ENCODE measurements around the gene NUTF2. TPM values are rescaled to one million over a fixed set of nuclear protein-coding genes. Genes with fewer than 3 reads are reported as not detected.
A peak's percentile ranks its signal among the peaks of the same experiment; 100 is the strongest.

NUTF2 gene
- polyA plus RNA-seq, 3 donors, result 64.2 to 104 (median 90.3) TPM

DNA sequence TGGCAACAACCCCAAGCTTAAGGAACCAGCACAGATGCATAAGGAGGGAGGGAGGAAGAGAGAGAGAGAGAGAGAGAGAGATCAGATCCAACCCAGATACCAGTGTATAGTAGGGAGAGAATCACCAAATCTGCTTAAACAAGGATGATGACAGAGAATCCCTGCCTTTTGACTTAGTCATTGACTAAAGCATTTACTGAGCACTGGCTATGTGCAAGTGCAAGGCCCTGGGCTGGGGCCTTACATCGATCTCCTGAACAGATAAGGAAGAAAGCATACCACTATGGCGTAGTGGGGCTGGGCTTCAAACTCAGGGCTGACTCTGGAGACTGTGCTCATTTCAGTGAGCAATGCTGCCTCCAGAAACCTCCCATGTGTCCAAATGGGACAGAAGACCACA, 24.2 kb upstream of the NUTF2 start:
- H3K27me3 ChIP-seq (ENCODE audit: control insufficient read depth in 2 of 2, insufficient read depth in 2 of 2, low read length in 2 of 2), result no peaks in the 10 kb centered on the region
- TF ChIP-seq, protein P1, sequence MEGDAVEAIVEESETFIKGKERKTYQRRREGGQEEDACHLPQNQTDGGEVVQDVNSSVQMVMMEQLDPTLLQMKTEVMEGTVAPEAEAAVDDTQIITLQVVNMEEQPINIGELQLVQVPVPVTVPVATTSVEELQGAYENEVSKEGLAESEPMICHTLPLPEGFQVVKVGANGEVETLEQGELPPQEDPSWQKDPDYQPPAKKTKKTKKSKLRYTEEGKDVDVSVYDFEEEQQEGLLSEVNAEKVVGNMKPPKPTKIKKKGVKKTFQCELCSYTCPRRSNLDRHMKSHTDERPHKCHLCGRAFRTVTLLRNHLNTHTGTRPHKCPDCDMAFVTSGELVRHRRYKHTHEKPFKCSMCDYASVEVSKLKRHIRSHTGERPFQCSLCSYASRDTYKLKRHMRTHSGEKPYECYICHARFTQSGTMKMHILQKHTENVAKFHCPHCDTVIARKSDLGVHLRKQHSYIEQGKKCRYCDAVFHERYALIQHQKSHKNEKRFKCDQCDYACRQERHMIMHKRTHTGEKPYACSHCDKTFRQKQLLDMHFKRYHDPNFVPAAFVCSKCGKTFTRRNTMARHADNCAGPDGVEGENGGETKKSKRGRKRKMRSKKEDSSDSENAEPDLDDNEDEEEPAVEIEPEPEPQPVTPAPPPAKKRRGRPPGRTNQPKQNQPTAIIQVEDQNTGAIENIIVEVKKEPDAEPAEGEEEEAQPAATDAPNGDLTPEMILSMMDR (IDR thresholded peaks at IDR 0.05), result no peak
- 100% methylated on average over 2 of the region's 2 CpGs for WGBS (ENCODE audit: insufficient coverage)
- DNase-seq, result no peak
- no peak overlapping the region for H2AFZ ChIP-seq (ENCODE audit: insufficient read depth, low read depth, low read length, poor library complexity, severe bottlenecking)
- no peak overlapping the region for H3K9ac ChIP-seq (ENCODE audit: insufficient read depth, low read length, poor library complexity, severe bottlenecking)
- Mint-ChIP-seq H3K4me3 (no peak overlapping the region), H3K27ac (no peak overlapping the region), H3K4me1 (no peaks in the 10 kb centered on the region), H3K9me3 (no peaks in the 10 kb centered on the region), H3K27me3 (ENCODE audit: low read depth in 3 of 3) (peaks cover 0 to 2% (median 0%) of the 10 kb centered on the region in 3 donors), H3K36me3 (peaks cover 4 to 13% of the 10 kb centered on the region in 2 donors)
- no peak overlapping the region for H3K4me2 ChIP-seq (replicated peaks; ENCODE audit: extremely low read depth, low read length, poor library complexity, severe bottlenecking)
- peaks cover 8 to 17% of the 10 kb centered on the region in 2 donors for H3K36me3 ChIP-seq (replicated peaks in 1 of 2; ENCODE audit: control insufficient read depth in 1 of 2, insufficient read depth in 2 of 2, low read length in 2 of 2)
- no peaks in the 10 kb centered on the region for H3K9me3 ChIP-seq (replicated peaks in 1 of 2; ENCODE audit: control insufficient read depth in 1 of 2, insufficient read depth in 1 of 2, low read length in 2 of 2)
- no peak overlapping the region for H3K4me3 ChIP-seq (replicated peaks in 1 of 3; ENCODE audit: low read depth in 2 of 3, low read length in 3 of 3)
- H3K79me2 ChIP-seq (ENCODE audit: insufficient read depth, low read length), result no peaks in the 10 kb centered on the region
- no peaks in the 10 kb centered on the region for H3K4me1 ChIP-seq (ENCODE audit: control insufficient read depth in 1 of 2, insufficient read depth in 2 of 2, low read length in 2 of 2)
- intact Hi-C loops (cut with micrococcal nuclease), result loop anchor here in 1 of 2 donors (10.0 kb wide), 1 partner anchor 242 kb away; no protein-coding TSS in a partner anchor
- H4K20me1 ChIP-seq (ENCODE audit: insufficient read depth, low read length), result no peaks in the 10 kb centered on the region
- H3K27ac ChIP-seq (ENCODE audit: low read depth in 1 of 2, low read length in 2 of 2), result no peak overlapping the region

DNA sequence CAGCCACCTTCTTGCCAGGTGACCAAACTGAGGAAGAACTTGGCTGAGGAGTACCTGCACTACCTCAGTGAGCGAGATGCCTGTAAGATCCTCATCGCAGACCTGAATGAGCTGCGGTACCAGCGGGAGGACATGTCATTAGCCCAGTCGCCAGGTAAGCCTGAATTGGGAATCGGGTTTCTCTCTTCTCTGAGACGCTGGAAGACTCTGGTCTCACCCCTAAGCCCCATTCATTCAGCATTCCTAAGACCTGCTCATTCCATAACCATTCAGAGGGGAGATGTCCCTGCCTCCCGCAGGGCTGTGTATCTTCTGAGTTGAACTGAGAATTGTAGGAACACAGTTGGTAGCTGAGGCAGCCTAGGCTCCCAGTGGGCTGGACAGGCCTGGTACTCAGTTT, 21.6 kb upstream of the NUTF2 start:
- Histone ChIP-seq H2AFZ (ENCODE audit: insufficient read depth, low read depth, low read length, poor library complexity, severe bottlenecking) (no peak overlapping the region), H3K4me2 (replicated peaks; ENCODE audit: extremely low read depth, low read length, poor library complexity, severe bottlenecking) (no peak overlapping the region), H3K4me3 (replicated peaks in 1 of 3; ENCODE audit: low read depth in 2 of 3, low read length in 3 of 3) (no peak overlapping the region), H3K27me3 (ENCODE audit: control insufficient read depth in 2 of 2, insufficient read depth in 2 of 2, low read length in 2 of 2) (no peaks in the 10 kb centered on the region), H3K9ac (ENCODE audit: insufficient read depth, low read length, poor library complexity, severe bottlenecking) (no peak overlapping the region), H3K36me3 (replicated peaks in 1 of 2; ENCODE audit: control insufficient read depth in 1 of 2, insufficient read depth in 2 of 2, low read length in 2 of 2) (peaks cover 34 to 43% of the 10 kb centered on the region in 2 donors), H3K4me1 (ENCODE audit: control insufficient read depth in 1 of 2, insufficient read depth in 2 of 2, low read length in 2 of 2) (no peaks in the 10 kb centered on the region), H3K9me3 (replicated peaks in 1 of 2; ENCODE audit: control insufficient read depth in 1 of 2, insufficient read depth in 1 of 2, low read length in 2 of 2) (no peaks in the 10 kb centered on the region), H3K27ac (ENCODE audit: low read depth in 1 of 2, low read length in 2 of 2) (no peak overlapping the region), H4K20me1 (ENCODE audit: insufficient read depth, low read length) (no peaks in the 10 kb centered on the region), H3K79me2 (ENCODE audit: insufficient read depth, low read length) (no peaks in the 10 kb centered on the region)
- intact Hi-C loops (cut with micrococcal nuclease), result loop anchor here in 1 of 2 donors (10.0 kb wide), 1 partner anchor 240 kb away; no protein-coding TSS in a partner anchor
- no peaks in the 10 kb centered on the region for H3K9me3 Mint-ChIP-seq
- H3K4me1 Mint-ChIP-seq, result no peaks in the 10 kb centered on the region
- no peaks in the 10 kb centered on the region for H3K27me3 Mint-ChIP-seq (ENCODE audit: low read depth in 3 of 3)
- 97% methylated on average over 7 of the region's 8 CpGs for WGBS (ENCODE audit: insufficient coverage)
- peak overlapping the region in 2 of 7 donors; percentile 21 to 51 for H3K27ac Mint-ChIP-seq
- no peak overlapping the region for H3K4me3 Mint-ChIP-seq
- peaks cover 25 to 39% of the 10 kb centered on the region in 2 donors for H3K36me3 Mint-ChIP-seq
- TF ChIP-seq, protein P1 (IDR thresholded peaks at IDR 0.05), result no peak
- no peak for DNase-seq
